Stomach (tissue), 9 donors: Measurements from ENCODE around the gene HUNK. TPM values are rescaled to one million over a fixed set of nuclear protein-coding genes. Genes with fewer than 3 reads are reported as not detected.
A peak's percentile ranks its signal among the peaks of the same experiment; 100 is the strongest.

ENCODE experiments used
- DNase-seq, 2 donors: peaks; one replicate each; pipeline versions ENCODE4 v3.0.0 to v3.0.0-alpha.2; 2013 to 2019
- H3K27ac ChIP-seq, 5 donors: fragments of 200-600 bp in 4 of 5; sonication (generic) in 4 of 5; one replicate each; pipeline ENCODE4 v1.5.1; 2013 to 2019; ENCODE audit warnings: mild to moderate bottlenecking in 1 of 5, moderate library complexity in 1 of 5
- H3K27me3 ChIP-seq, 3 donors: fragments of 200-600 bp; sonication (generic); one replicate each; pipeline ENCODE4 v1.5.1; 2017 to 2019; ENCODE audit warnings: mixed run types in 1 of 3
- H3K36me3 ChIP-seq, 4 donors: fragments of 200-600 bp; sonication (generic); 1 replicate in 3 of 4; 2 replicates in 1 of 4; pipeline ENCODE4 v1.5.1; 2016 to 2019
- H3K4me1 ChIP-seq, 4 donors: fragments of 200-600 bp; sonication (generic); one replicate each; pipeline ENCODE4 v1.5.1; 2016 to 2019
- H3K4me3 ChIP-seq, 4 donors: fragments of 200-600 bp; sonication (generic) in 3 of 4; one replicate each; pipeline ENCODE4 v1.5.1; 2016 to 2019; ENCODE audit warnings: mild to moderate bottlenecking in 1 of 4
- H3K9me3 ChIP-seq, 4 donors: fragments of 200-600 bp; sonication (generic); one replicate each; pipeline ENCODE4 v1.5.1; 2016 to 2019
- CTCF ChIP-seq, 7 experiments: fragments of 450-650 bp in 4 of 7; fragments of 200-600 bp in 3 of 7; sonication (generic) in 3 of 7; IDR thresholded peaks; one replicate each; pipeline ENCODE4 v1.5.1; 2016 to 2019; ENCODE audit warnings: antibody characterized with exemption in 7 of 7, control low read depth in 2 of 7, mild to moderate bottlenecking in 1 of 7
- EP300 ChIP-seq: sonication (generic); formaldehyde crosslinking; IDR thresholded peaks from one replicate; pipeline ENCODE4 v1.6.1; 2017; ENCODE audit warnings: antibody characterized with exemption
- POLR2A ChIP-seq, 4 donors: fragments of 450-650 bp; IDR thresholded peaks; one replicate each; pipeline ENCODE4 v1.6.1; 2016; ENCODE audit warnings: antibody characterized with exemption in 4 of 4, control low read depth in 2 of 4, mild to moderate bottlenecking in 1 of 4, moderate library complexity in 1 of 4
- POLR2AphosphoS5 ChIP-seq, 3 donors: sonication (generic); formaldehyde crosslinking; IDR thresholded peaks; one replicate each; pipeline ENCODE4 v1.6.1; 2016; ENCODE audit warnings: antibody characterized with exemption in 3 of 3
- WGBS, 5 donors: extraction: QIAGEN DNeasy Blood & Tissue Kit in 3 of 5; methylation state at CpG; one replicate each; pipeline versions ENCODE4 v1.1.5 to v1.1.7; 2013 to 2018; 5-methylcytosine and 5-hydroxymethylcytosine counted together
- intact Hi-C: fragments of 100-400 bp; cut with DNase I; formaldehyde crosslinking; loops from one replicate; pipeline ENCODE4 v1.15.1; 2023; ENCODE audit warnings: low total_unique reads
- polyA plus RNA-seq, 3 donors: library from polyadenylated mRNA; stranded (reverse); fragments of 200-250 nt; gene quantifications; one replicate each; pipeline ENCODE4 v1.2.3, GENCODE V29; 2013
- total RNA-seq, 5 donors: library from RNA; depleted of rRNA; stranded (reverse); fragments of >200 nt; gene quantifications; one replicate each; pipeline versions ENCODE4 v1.1.0 to v1.2.3, GENCODE V29; 2014 to 2016
- donor health status: healthy with polysubstance abuse.
- donor health status: Bipolar disorder and iron deficiency.
- donor health status: healthy.

HUNK gene
- total and polyA plus RNA-seq, 8 donors = 0.13 to 4.1 (median 1.3) TPM; not detected in 2

- peak in 1 of 2 donors; percentile 59 for DNase-seq
- TF ChIP-seq CTCF (IDR thresholded peaks at IDR 0.05) (no peak), POLR2A (IDR thresholded peaks at IDR 0.05) (no peak), EP300 (no peak), POLR2AphosphoS5 (IDR thresholded peaks at IDR 0.05) (no peak)
- H3K27me3 ChIP-seq = peaks cover 0 to 54% (median 22%) of the 10 kb centered on the region in 3 donors
- no peak overlapping the region for H3K4me3 ChIP-seq
- H3K27ac ChIP-seq = peak overlapping the region in 1 of 5 donors; percentile 42
- intact Hi-C loops = no loop called here
- no peaks in the 10 kb centered on the region for H3K9me3 ChIP-seq
- H3K4me1 ChIP-seq = peaks cover 20 to 58% (median 31%) of the 10 kb centered on the region in 4 donors
- H3K36me3 ChIP-seq = no peaks in the 10 kb centered on the region
- 61 to 80% (median 78%) methylated on average over 21 of the region's 21 CpGs for WGBS, 5 donors
Observed at GRCh38 chr21:31875496-31876015, 2.7 kb downstream of the HUNK start.

- Histone ChIP-seq H3K4me3 (no peak overlapping the region), H3K9me3 (no peaks in the 10 kb centered on the region), H3K27ac (no peak overlapping the region), H3K36me3 (no peaks in the 10 kb centered on the region), H3K4me1 (peaks cover 11 to 40% (median 23%) of the 10 kb centered on the region in 4 donors), H3K27me3 (peaks cover 0 to 38% (median 17%) of the 10 kb centered on the region in 3 donors)
- intact Hi-C loops = no loop called here
- DNase-seq = no peak
- no peak for TF ChIP-seq POLR2AphosphoS5 (IDR thresholded peaks at IDR 0.05)
- TF ChIP-seq EP300 = no peak
- TF ChIP-seq CTCF (IDR thresholded peaks at IDR 0.05) = no peak
- no peak for TF ChIP-seq POLR2A (IDR thresholded peaks at IDR 0.05)
- 80 to 99% (median 92%) methylated on average over 5 of the region's 5 CpGs for WGBS, 5 donors
Observed at GRCh38 chr21:31877463-31877957, 4.7 kb downstream of the HUNK start.

- H3K36me3 ChIP-seq = no peaks in the 10 kb centered on the region
- H3K4me1 ChIP-seq = peaks cover 7 to 30% (median 12%) of the 10 kb centered on the region in 4 donors
- intact Hi-C loops = no loop called here
- H3K9me3 ChIP-seq = no peaks in the 10 kb centered on the region
- TF ChIP-seq POLR2AphosphoS5 (IDR thresholded peaks at IDR 0.05) (no peak), CTCF (IDR thresholded peaks at IDR 0.05) (no peak), EP300 (no peak), POLR2A (IDR thresholded peaks at IDR 0.05) (no peak)
- WGBS, 5 donors = 32 to 54% (median 41%) methylated on average over 2 of the region's 2 CpGs
- peaks cover 0 to 24% (median 6%) of the 10 kb centered on the region in 3 donors for H3K27me3 ChIP-seq
- no peak for DNase-seq
- no peak overlapping the region for H3K4me3 ChIP-seq
- H3K27ac ChIP-seq = no peak overlapping the region
Observed at GRCh38 chr21:31878831-31879230, 6.0 kb downstream of the HUNK start.

GRCh38 chr21:31879241-31879650 is 6.4 kb downstream of the HUNK start:
- no peak for DNase-seq
- peaks cover 0 to 20% (median 2%) of the 10 kb centered on the region in 3 donors for H3K27me3 ChIP-seq
- TF ChIP-seq CTCF (IDR thresholded peaks at IDR 0.05) = no peak
- 33 to 59% (median 46%) methylated on average over 10 of the region's 10 CpGs for WGBS, 5 donors
- no peak overlapping the region for H3K4me3 ChIP-seq
- H3K4me1 ChIP-seq = peaks cover 3 to 26% (median 8%) of the 10 kb centered on the region in 4 donors
- H3K27ac ChIP-seq = no peak overlapping the region
- H3K36me3 ChIP-seq = no peaks in the 10 kb centered on the region
- no peaks in the 10 kb centered on the region for H3K9me3 ChIP-seq
- intact Hi-C loops = no loop called here
